AG09309 (cell line): ENCODE measurements around the gene FAH.

Experiments used
- DNase-seq: peaks from one replicate; pipeline ENCODE4 v3.0.0-alpha.2; 2010; ENCODE audit warnings: low read depth
- H3K4me3 ChIP-seq: 2 replicates; pipeline ENCODE4 v1.5.1; 2011; ENCODE audit warnings: mild to moderate bottlenecking, low read depth, low read length, moderate library complexity; ENCODE audit not compliant: control insufficient read depth
- TF ChIP-seq, protein P1 (sequence below): IDR thresholded peaks from 2 replicates; pipeline ENCODE4 v1.5.1; 2011; ENCODE audit warnings: mild to moderate bottlenecking, low read depth, low read length, inconsistent platforms; ENCODE audit not compliant: insufficient read depth, control insufficient read depth; ENCODE audit errors: missing control alignments

The FAH gene

GRCh38 chr15:80109388-80109787, 43.4 kb upstream of the FAH start:
- no peak overlapping the region for H3K4me3 ChIP-seq
- TF ChIP-seq, protein P1, sequence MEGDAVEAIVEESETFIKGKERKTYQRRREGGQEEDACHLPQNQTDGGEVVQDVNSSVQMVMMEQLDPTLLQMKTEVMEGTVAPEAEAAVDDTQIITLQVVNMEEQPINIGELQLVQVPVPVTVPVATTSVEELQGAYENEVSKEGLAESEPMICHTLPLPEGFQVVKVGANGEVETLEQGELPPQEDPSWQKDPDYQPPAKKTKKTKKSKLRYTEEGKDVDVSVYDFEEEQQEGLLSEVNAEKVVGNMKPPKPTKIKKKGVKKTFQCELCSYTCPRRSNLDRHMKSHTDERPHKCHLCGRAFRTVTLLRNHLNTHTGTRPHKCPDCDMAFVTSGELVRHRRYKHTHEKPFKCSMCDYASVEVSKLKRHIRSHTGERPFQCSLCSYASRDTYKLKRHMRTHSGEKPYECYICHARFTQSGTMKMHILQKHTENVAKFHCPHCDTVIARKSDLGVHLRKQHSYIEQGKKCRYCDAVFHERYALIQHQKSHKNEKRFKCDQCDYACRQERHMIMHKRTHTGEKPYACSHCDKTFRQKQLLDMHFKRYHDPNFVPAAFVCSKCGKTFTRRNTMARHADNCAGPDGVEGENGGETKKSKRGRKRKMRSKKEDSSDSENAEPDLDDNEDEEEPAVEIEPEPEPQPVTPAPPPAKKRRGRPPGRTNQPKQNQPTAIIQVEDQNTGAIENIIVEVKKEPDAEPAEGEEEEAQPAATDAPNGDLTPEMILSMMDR = no peak
- no peak for DNase-seq

- no peak for DNase-seq
- no peak overlapping the region for H3K4me3 ChIP-seq
- TF ChIP-seq, protein P1 = no peak
Measured at GRCh38 chr15:80110920-80111319, 41.9 kb upstream of the FAH start.

DNA sequence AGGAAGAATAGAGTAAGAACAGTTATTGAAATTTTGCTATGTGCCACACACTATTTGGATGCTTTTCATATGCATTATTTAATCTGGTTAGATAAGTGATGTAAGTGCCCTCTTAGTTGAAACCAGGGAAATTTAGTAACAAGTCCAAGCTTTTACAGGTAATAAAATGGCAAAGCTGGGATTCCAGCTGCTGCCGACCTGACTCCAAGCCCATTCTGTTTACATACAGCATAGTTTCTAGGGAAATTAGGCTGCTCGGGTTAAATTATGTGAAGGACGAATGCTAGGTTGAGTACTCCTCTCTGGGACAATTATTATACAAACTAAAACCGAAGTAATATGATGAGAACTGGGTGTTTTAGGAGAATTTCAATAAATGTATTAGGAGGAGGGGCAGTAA, 38.7 kb upstream of the FAH start:
- H3K4me3 ChIP-seq = no peak overlapping the region
- no peak for DNase-seq
- TF ChIP-seq, protein P1 = no peak

GRCh38 chr15:80115021-80115420, 37.8 kb upstream of the FAH start:
- TF ChIP-seq, protein P1 = no peak
- H3K4me3 ChIP-seq = no peak overlapping the region

GRCh38 chr15:80118956-80119355, 33.8 kb upstream of the FAH start:
- TF ChIP-seq, protein P1 = no peak
- DNase-seq = no peak

More at GRCh38 chr15:80115021-80115420, 37.8 kb upstream of the FAH start:
- DNase-seq = no peak

GRCh38 chr15:80120636-80121035, 32.2 kb upstream of the FAH start:
- H3K4me3 ChIP-seq = no peak overlapping the region
- DNase-seq = no peak
- TF ChIP-seq, protein P1 = no peak

More at GRCh38 chr15:80118956-80119355, 33.8 kb upstream of the FAH start:
- no peak overlapping the region for H3K4me3 ChIP-seq

DNA sequence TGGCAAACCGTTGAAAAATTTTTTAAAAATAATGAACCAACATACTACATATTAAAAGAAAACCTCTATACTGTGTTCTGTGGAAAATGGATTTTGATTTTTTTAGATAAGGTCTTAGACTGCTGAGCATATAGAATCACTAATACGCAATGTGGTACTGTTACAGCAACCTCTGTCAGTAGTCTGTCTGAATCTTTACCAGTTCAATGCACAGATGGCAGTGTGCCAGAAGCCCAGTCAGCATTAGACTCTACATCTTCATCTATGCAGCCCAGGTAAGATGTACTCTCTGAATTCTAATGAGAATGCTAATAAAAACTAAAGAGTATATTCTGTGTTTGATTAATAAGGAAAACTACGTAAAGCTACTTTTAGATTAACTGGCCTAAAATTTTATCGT, 31.3 kb upstream of the FAH start:
- DNase-seq = no peak
- TF ChIP-seq, protein P1 = no peak
- H3K4me3 ChIP-seq = no peak overlapping the region
